HG03280 (cell line): ENCODE data around the gene GRIA1.

Source experiments
- ATAC-seq: cut with Tn5 transposase; IDR thresholded peaks from one replicate; pipeline ENCODE4 v1.9.1; 2021; ENCODE audit warnings: mild to moderate bottlenecking, moderate library complexity; ENCODE audit not compliant: unreplicated experiment

Gene GRIA1

DNA sequence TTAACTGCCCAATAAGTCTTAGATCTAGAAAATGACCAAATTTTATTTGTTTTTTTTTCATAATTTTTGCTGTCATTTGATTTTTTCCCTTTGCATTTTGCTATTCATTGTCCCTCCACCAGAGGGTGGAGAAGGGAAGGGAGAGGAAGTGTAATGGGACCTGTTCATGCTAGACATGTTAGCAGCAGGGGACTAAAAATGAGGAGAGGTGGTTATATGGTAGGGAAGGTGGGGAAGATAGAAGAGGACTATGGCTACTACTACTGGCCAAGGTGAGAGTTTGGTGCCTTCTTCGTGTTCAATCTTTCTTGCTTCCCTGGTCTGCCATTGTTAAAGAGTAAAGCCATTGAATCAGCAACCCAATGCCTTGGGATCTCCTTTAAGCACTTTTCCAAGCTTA lies 6.4 kb downstream of the GRIA1 start:
- ATAC-seq, result no peak

DNA sequence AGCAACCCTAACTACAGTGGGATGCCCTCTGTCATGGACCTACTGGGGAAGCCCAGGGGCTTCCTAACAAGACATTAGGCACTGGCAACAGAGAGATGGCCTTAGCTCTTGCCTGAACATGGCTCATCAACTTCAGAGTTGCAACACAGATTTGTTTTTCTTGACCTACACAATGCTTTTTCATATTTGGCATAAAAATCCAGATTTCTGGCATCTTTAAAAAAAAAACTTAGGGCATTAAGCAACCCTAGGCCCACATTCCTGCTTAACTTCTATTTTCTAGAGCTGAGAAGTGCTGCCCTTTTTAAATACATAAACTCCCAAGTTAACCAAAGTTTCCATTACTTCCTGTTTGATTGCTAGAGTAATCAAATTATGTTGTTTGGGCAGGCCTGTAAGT lies 8.0 kb downstream of the GRIA1 start:
- ATAC-seq, result no peak

DNA sequence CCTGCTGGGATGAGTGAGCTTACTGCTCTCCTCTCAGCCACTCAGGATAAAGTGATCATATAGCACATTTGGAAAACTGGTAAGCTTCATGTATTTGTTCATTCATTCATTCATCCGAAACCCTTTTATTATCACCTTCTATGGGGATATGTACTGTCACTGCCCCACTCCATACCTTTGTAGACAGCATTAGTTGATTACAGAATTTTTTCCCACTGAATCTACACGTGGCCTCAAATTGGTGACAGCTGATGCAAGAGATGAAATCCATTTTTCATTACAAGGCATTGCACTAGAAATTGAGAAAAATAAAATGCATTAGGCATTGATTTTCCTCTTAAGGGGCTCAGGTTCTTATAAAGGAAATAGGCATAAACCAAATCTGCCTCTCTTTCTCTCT lies 9.7 kb downstream of the GRIA1 start:
- no peak for ATAC-seq

DNA sequence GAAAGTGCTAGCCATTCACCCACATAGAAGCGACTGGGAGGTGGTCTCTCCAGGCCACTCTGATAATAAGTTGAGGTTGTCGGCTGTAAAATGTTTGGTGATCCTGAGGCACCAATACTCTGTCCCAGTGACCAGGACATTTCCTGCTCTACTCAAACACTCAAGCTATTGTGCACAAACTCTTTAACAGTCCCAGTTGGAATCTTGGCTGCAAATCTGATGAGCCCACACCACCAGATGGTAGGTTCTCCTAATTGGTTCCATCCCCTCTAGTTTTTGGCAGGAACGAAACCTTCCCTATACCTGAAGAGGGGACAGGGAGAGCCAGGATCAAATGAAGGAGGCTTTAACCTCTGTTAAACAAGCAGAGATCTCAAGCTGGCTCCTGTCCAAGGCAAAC lies 14.3 kb downstream of the GRIA1 start:
- no peak for ATAC-seq

DNA sequence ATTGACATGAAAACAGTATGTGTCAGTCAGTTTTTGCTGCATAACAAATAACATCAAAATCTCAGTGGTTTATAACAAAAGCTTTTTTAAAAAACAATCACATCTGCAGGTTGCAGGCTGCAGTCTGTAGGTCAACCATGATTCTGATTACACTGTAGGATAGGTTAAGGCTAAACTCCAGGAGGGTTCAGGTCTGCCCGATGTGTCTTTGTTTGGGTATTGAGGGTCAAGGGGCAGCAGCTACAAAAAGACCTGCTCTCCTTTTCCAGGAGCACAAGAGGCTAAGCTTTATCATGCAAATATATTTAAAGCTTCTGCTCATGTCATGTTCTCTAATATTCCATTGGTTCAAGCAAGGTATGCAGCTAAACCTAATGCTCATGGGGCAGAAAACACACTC lies 18.2 kb downstream of the GRIA1 start:
- ATAC-seq, result no peak

DNA sequence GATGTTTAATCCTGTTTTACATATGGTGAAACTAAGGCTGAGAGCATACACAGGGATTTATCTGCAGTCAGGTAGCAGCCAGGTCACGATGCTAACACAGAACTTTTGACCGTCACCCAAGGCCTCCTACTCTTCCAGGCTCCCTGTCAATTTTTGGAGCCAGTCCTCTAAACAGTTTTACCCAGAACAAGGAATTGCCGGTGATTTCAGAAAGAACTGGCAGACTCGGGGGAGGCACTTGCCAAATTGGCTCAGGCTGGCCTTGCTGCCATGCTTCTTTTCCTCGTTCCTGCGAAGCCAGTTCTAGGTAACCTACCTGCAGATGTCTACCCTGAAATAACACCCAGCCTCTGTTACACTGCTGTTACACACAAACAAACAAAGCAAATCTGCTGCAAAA lies 21.2 kb downstream of the GRIA1 start:
- no peak for ATAC-seq

DNA sequence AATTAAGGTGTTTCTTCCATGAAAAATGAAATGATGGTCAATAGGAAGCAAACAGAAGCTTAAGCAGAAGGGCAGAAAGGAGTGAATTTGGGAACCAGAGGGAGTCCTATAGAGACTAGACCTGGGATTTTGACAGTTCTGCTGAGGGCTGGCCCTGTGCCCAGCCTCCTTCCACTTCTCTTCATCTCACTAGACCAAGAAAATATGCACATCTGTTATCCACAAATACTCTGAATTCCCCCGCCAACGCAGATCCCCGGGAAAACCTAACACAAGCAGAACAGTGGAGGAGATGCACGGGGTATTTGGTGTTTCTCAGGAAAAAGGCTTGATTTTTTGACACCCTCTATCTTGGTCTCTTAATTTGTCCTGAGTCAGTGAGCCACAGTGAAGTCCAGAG lies 22.7 kb downstream of the GRIA1 start:
- no peak for ATAC-seq

DNA sequence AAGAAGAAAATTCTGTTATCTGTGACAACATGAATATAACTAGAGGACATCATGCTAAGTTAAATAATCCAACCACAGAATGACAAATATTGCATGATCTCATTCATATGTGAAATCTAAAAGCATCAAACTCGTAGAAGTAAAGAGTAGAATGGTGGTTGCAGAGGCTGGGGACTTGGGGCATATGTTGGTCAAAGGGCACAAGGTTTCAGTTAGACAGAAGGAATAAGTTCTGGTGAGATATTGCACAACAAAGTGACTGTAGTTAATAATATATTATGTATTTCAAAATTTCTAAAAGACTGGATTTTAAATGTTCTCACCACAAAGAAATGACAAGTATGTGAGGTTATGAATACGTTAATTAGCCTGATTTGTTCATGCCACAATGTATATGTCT lies 24.8 kb downstream of the GRIA1 start:
- ATAC-seq, result no peak

DNA sequence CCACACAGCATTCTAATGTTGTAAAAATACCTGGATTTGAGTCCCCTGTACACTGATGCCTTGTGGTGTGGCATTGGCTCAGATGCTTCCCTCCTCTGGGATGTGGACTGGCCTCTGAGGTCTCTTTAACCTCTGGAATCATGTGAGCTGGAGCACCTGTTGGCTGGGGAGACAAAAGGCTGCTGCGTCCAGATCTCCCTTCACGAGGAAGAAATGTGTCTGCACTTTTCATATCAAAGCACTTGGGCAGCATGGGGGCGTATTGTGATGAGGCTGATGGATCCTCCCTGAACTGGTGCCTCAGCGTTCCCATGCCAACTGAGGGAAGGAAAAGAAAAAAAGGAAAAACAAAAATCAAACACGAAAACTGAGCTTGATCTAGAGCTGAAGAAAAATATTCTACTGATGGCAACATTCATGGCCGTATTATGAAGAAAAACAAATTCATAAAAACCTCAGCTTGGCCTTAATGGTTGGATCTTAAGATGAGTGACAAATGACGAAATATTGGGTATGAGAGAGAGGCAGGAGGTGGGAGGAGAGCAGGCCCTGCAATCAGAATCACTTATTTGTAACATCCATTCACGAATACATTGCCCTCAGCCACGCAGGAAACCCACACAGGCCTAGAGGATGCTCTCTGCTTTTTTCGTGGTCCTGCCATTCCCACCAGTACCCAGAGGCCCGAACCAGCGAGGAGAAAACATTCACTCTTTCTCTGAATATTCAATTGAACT lies 26.2 kb downstream of the GRIA1 start:
- no peak for ATAC-seq

DNA sequence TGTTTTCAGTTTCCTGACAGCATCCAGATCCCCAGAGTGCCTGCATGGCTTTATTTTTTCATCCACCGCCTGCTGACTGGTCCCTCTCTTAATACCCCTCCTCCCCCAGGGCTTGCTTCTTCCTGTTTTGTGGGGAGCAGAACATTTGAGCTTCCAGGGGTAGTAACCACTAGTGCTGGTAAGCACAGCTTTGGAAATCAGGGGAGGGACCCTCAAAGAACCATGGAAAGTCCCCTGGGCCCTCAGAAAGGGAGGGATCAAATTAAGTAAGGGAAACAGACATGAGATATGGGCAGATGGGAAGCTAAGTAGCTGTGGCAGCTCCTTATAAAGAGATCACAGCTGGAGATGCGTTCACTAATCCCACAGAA lies 26.8 kb downstream of the GRIA1 start:
- ATAC-seq, result no peak

DNA sequence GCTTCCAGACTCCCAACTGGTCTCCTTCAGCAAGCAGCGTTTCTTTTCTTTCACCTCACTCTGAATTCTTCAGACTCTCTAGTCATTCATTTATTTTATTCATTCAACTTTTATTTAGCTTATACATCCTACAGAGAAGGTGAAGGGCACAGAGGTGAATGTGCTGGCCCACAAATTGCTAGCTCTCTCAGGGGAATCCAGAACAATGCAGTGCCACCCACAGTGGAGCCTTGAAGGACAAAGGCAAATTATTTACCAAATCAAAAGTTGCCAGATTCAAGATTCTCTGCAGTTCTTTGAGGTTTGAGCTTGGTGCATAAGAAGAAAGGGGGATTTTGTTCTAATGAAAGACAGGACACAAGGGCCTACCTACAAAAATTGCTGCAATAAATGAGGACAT lies 29.7 kb downstream of the GRIA1 start:
- no peak for ATAC-seq

DNA sequence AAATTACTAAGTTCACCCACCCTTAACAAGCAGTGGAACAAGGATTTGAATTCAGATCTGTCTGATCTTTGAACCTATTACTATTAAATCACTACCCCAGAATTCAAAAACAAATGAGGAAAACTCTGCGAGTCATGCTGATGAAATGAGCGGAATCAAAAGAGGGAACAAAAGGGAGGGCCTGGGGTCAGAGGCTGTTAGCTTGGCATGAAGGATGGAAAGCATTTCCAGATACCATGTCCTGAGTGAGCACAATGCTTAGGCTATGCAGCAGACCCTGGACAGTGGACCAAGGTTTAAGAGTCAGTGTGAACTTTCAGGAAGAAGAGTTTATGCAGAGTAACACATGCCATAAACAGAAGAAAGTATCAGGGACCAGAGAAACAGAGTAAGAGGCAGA lies 30.5 kb downstream of the GRIA1 start:
- no peak for ATAC-seq

DNA sequence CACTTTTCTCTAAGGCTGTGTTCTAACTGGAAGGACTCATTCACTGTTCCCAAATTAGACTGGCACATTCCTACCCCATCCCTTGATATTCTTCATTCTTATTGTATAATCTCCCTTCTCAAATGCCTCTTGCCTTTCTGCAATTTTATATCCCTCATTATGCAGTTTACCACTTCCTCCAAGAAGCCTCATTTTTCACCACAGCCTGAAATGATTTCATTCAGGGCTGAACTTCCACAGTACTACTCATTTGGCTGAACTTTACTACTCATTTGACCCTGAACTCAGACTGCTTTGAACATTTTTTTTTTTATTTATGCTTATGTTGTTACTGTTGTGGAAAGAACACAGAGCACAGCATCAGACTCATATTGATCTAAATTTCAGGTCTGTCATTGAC lies 32.7 kb downstream of the GRIA1 start:
- ATAC-seq, result no peak

DNA sequence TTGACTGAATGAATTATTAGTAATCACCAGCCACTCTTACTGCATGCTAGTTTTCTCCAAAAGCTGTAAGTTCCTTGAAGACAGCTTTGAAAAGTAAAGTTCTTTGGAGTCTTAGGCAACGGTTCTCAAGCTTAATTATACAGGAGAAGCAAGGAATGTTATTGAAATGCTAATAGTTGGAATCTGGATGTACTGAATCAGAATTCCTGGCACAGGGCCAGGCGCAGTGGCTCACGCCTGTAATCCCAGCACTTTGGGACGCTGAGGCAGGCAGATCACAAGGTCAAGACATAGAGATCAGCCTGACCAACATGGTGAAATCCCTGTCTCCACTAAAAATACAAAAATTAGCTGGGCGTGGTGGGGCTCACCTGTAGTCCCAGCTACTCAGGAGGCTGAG lies 33.4 kb downstream of the GRIA1 start:
- no peak for ATAC-seq

DNA sequence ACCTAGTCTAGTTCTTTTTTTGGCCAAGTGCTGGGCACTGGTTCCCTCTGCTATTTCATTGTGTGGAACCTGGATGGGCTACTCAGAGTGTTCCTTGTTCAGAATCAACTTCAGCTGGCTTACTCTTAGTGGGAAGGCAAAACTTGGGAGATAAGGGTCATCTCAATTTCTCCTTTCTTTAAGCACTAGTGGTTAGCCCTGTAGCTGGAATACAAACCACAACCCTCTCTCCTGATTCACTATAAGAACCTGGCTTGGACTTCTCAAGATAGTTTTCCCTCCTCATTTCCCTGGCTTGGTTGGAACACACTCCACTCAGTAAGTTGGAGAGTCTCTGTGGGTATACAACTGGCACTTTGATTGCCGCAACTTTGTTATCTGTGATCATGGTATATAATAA lies 35.1 kb downstream of the GRIA1 start:
- ATAC-seq, result no peak

DNA sequence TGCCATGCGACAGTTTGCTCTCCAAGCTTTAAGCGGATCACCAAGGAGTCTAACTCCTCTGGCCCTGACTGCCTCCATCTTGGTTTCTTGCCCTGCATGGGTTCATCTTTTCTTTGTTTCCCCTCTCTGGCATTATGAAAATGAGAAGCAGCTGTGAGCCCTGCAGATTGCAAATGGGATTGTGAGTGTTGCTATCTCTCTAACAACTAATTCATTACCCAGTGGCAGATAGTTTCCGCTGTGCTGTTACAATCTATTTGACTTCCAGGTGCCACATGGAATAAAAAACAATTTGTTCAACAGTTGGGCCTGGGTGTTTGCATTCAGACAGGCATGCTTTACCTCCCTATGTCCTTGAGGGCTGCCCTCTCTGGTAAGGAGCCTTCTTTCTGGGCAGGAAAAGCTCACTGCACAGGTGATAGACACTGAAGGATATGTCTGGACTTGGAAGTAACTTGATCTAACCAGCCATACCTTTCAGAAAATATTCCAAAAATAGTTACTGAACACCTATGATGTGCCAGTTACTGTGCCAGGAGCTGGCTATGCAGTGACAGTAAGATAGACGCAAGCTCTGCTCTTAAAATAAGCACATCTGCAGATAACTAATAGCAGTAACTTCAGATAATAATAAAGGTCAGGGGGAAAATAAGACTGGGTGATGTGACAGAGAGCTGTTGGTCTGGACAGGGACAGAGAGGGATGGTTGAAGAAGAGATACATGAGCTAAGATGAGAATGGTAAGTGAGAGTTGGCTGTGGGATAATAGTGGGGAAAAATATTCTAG lies 40.1 kb downstream of the GRIA1 start:
- ATAC-seq, result no peak

DNA sequence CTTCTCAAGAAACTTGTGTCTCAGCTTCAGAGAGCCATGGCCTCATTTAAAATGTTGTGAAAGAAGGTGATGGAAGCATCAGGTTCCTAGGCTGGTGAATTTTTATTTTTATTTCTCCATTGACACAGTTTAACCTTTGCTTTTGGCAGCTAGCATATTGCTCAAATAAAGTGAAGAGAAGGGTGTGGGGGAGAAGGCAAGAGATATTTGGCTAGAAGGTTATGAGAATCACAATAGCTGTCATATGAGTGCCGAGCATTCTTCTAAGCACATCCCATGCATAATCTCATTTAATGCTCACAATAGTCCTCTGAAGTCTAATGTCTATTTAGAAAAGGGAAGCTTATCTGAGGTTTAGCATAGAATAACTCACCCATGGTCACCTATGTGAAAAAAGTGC lies 43.1 kb downstream of the GRIA1 start:
- ATAC-seq, result no peak

DNA sequence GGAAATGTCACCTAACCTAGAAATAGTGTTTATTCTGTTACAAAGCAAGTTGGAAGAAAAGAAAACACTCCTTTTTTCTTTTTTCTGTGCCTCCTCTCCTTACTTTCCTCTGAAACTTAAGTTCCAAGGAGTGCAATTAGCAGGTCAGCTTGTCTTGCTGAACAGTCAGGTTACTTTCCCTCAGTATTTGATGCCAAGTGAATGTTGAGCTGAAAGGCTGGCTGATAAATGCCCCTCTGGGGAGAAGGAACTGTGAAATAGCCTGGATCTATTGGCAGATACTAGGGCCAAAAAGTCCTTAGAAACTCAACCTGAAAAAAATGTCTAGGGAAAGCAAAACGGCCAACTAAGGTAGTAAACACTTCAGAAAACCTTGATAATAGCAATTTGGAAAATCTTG lies 43.6 kb downstream of the GRIA1 start:
- no peak for ATAC-seq

DNA sequence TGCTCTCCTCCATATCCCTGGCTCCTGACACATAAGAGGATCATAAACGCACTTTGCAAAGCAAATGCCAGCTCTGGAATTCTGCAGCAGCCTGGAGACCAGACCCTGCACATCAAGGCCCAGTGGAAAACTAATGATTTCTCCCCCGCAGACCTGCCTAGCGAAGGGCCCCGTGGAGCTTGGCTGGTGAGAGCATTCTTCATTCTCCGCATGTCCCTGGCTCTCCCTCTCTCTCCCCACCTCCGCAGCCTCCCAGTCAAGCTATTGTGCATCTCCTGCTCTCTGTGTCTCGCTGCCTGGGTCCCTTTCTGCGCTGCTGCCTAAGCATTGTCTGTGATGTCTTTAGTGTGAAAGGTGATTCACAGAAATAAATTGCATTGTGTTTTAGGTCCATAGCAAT lies 46.7 kb downstream of the GRIA1 start:
- ATAC-seq, result no peak

DNA sequence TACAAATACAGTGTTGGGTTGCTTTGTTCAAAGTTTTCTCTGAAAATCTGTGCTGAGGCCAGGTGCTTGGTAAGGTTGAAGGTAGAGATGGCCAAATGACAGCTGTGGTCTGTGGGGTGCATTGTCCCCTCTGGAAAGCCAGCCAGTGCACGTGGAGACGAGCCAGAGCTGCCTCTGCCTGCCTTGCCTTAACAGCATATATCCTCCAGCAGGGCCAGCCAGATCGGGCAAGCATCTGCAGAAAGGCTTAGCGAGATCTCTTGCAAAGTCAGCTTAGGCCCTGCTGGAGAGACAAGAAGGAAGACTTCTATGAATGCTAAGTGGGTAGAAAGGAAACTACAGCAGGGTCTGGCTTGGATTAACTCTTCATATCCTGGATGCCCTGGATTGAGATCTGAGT lies 49.5 kb downstream of the GRIA1 start:
- ATAC-seq, result no peak

DNA sequence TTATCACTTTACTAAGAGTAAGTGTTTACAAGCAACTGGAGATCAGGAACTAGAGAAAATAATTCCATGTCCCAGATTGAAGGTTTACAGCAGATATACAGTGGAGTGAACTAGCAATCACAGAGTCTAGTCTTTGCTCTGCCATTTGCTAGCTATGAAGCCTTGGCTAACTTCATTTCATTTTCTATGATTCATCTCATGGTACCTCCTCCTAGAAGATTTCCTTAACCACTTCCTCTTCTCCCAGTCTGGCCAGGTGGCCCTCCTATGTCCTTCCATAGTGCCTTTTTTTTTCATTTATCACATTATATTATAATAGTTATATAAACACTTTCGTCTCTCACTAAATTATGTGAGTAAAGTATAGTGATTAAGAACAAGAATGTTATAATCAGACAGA lies 52.1 kb downstream of the GRIA1 start:
- ATAC-seq, result no peak

DNA sequence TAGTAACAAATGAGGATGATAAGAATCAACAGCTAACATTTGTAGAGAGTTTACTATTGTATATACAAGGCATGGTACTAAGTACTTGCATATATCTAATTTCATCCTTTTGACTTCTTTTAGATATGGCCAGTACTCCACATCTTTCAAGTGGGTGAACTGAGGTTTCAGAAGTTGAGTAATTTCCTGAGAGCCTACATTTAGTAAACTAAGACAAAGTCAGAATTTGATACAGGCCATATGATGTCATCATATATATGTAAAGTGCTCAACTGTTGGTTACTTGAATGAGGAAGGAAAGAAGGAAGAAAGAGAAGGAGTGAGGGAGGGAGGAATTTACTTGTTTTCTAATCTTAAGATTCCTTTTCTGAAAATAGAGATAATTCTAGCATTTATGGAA lies 52.8 kb downstream of the GRIA1 start:
- no peak for ATAC-seq

DNA sequence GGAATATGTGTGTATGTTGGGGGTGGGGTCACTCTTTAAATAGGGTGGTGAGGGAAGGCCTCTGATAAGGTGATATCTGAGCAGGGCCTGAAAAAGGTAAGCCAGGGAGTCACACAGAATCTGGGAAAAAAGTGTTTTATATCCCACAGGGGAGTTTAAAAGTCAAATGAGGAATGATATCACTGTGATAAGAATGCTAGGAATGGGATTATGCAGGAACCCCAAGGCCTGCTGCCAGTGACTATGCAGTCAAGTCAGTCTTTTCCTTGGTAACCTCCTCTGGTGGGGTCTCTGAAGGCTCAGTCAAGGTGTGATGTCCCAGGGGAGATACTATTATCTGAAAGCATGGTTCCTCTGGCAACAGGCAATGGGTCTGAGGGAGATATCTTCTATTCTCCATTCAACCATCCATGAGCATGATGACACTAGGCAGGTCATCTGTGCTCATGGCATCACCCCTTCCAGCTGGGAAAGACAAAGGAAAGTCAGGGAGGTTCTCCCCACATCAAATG lies 53.5 kb downstream of the GRIA1 start:
- ATAC-seq, result no peak
